A549 treated with CORT108297 at 1 μM for 4 hours (cell line): ENCODE measurements around the gene STYK1. TPM values are rescaled to one million over a fixed set of nuclear protein-coding genes. Genes with fewer than 3 reads are reported as not detected.

ENCODE experiments used
- total RNA-seq: library from RNA; stranded (reverse); fragments of 200-300 nt; extraction: Qiagen RNA extraction; gene quantifications from 5 replicates; pipeline ENCODE4 v1.2.3, GENCODE V29; 2022

Gene STYK1
- total RNA-seq: 0.14 to 0.43 TPM (median 0.23 TPM) in 5 replicates

GRCh38 chr12:10673659-10674384 lies at the start of gene STYK1:
Gene STYK1 (minus strand): TSS chr12:10674052. CDS start chr12:10634618, 39,434 bp downstream.

GRCh38 chr12:10722905-10723746 lies 49.3 kb upstream of the STYK1 start, which contains the start of gene YBX3:
Gene YBX3 (minus strand): TSS chr12:10723323. CDS start chr12:10723111, 212 bp downstream.

GRCh38 chr12:10613349-10614055 lies 60.4 kb downstream of the STYK1 start, which contains the start of gene MAGOHB:
Gene MAGOHB (minus strand): TSS chr12:10613609. CDS start chr12:10613532, 77 bp downstream.

Other genes starting within 250 kb of the STYK1 start
- 1.3 to 2.7 TPM (median 2.1 TPM) in 5 replicates for gene KLRC2, start 238.0 kb downstream of the STYK1 start, total RNA-seq
- not detected in 5 replicates for gene KLRC1, start 220.7 kb downstream of the STYK1 start, total RNA-seq
- 0.53 to 0.88 TPM (median 0.65 TPM) in 5 replicates for gene EIF2S3B, start 168.2 kb downstream of the STYK1 start, total RNA-seq
- gene MAGOHB, start 60.4 kb downstream of the STYK1 start, total RNA-seq: 49.6 to 60.7 TPM (median 53.5 TPM) in 5 replicates
- 242 to 284 TPM (median 259 TPM) in 5 replicates for gene YBX3, start 49.3 kb upstream of the STYK1 start, total RNA-seq
- not detected in 5 replicates for gene TAS2R7, start 128.6 kb upstream of the STYK1 start, total RNA-seq
- gene TAS2R8, start 133.2 kb upstream of the STYK1 start, total RNA-seq: not detected in 5 replicates
- gene TAS2R9, start 136.1 kb upstream of the STYK1 start, total RNA-seq: not detected in 5 replicates
- gene TAS2R10, start 152.3 kb upstream of the STYK1 start, total RNA-seq: 0.11 to 0.17 TPM in 2 of 5 replicates, not detected in the others
- gene PRR4, start 175.4 kb upstream of the STYK1 start, total RNA-seq: 1.6 to 2.9 TPM (median 2.6 TPM) in 5 replicates
- gene PRH1, start 210.2 kb upstream of the STYK1 start, total RNA-seq: 1.7 to 4.2 TPM (median 2.7 TPM) in 5 replicates
- not detected in 5 replicates for gene TAS2R13, start 235.5 kb upstream of the STYK1 start, total RNA-seq